HG03575 (cell line): ENCODE measurements around the gene SPDYE17.
"Not testable (repeated sequence)": the region's sequence is repeated elsewhere in the genome, so short reads cannot be mapped to it uniquely, and the experiment has no call there.

Experiments used
- ATAC-seq: cut with Tn5 transposase; IDR thresholded peaks from one replicate; pipeline ENCODE4 v1.9.1; 2021; ENCODE audit not compliant: unreplicated experiment, insufficient number of reproducible peaks, low FRiP score; ENCODE audit errors: extremely low read depth

The SPDYE17 gene

GRCh38 chr7:77032261-77032660, at the start of gene SPDYE17:
TSS of gene SPDYE17 (minus strand) at chr7:77032361. CDS start at chr7:77030570, 1,791 bp downstream.
- ATAC-seq: not testable (repeated sequence)

DNA sequence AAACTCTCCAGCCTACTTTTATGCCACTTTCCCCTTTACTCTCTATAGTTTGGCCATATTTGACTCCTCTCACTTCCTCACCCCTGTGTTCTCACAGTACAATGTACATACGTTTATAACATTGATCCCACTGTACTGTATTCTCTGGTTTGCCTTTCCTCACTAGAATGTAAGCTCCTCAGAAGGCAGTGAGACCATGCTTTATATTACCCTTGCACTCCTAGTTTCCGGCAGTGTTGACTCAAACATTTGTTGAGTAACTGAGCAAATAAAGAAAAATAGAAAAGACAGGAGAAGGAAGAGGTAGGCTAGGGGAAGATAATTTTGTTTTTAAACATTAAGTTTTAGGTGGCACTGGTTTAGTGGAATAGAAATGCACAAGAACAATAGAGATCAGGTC, 48.1 kb upstream of the SPDYE17 start:
- not testable (repeated sequence) for ATAC-seq

DNA sequence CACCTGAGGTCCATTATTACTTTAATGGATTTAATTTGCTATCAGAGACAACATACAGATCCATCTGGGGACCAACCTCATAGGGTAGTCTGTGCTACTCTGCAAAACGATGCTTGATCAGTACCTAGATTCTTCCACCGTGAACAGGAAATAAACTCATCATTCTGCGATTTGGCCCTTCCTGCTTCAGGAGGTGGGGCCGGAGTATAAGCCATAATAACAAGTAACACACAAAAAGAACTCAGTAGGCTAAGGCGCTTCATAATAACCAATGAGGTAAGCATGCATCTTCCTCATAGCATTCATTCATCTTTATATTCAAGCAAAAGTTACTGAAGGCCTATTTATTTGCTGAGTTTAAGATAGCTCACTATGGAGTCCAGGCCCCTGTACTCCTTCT, 47.5 kb upstream of the SPDYE17 start:
- not testable (repeated sequence) for ATAC-seq

DNA sequence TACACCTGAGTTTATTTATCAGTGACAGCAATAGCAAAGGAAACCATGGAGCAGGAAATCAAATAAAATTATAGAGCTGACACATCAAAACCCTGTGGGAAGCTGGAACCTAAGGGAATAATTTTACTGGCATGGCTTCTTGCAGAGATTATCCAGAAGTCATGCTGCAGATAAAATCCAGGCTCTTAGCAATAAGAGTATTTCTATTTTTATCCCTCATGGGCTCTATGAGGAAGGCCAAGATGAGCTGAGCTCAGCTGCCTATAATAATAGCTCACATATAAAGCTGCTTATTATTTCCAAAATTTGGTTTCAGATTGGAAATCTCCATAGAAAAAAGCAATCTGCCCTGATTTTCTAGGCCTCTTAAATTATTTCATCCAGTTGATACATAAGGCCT, 47.0 kb upstream of the SPDYE17 start:
- ATAC-seq: not testable (repeated sequence)

GRCh38 chr7:77077060-77077459, 44.9 kb upstream of the SPDYE17 start:
- ATAC-seq: not testable (repeated sequence)

DNA sequence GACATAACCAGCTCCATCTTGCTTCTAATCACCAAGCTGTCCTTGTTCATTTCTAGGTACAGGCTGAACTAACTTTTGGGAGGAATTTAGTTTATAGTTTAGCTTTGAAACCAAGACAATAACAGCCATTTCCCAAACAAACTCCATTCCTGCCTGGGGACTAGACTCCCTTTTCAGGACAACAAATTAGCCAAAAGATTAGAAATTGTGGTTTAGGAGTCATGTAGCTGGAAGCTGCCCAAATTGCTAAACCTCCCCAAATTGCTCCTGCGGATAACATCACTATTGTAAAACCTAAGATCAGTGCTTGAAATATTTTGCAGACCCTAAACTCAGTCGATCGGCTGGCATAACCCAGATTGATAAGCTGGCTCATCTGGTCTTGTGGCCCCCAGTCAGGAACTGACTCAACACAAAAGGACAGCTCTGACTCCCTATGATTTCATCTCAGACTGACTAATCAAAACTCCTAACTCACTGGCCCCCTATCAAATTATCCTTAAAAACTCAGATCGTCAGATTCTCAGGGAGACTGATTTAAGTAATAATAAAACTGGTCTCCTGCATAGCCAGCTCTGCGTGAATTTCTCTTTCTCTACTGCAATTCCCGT, 42.7 kb upstream of the SPDYE17 start:
- not testable (repeated sequence) for ATAC-seq

GRCh38 chr7:77071108-77071507, 38.9 kb upstream of the SPDYE17 start:
- not testable (repeated sequence) for ATAC-seq

GRCh38 chr7:77065869-77066268, 33.7 kb upstream of the SPDYE17 start:
- ATAC-seq: not testable (repeated sequence)

DNA sequence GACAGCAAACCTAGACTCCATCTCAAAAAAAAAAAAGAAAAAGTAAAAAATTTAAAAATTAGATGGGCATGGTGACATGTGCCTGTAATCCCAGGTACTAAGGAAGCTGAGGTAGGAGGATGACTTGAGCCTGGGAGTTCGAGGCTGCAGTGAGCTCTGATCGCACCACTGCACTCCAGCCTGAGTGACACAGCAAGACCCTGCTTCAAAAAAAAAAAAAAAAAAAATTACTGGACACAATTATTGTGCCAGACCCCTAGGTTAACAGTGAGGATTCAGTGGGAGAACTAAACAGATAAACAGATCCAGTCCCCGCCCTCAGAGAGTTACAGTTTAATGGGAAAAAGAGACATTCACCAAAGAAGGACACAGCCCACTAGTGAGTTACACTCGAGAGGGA, 31.6 kb upstream of the SPDYE17 start:
- not testable (repeated sequence) for ATAC-seq

GRCh38 chr7:77062557-77062956, 30.4 kb upstream of the SPDYE17 start, which contains the start of gene SPDYE18:
TSS of gene SPDYE18 (minus strand) at chr7:77062558. CDS start at chr7:77060512, 2,046 bp downstream.
- ATAC-seq: not testable (repeated sequence)

DNA sequence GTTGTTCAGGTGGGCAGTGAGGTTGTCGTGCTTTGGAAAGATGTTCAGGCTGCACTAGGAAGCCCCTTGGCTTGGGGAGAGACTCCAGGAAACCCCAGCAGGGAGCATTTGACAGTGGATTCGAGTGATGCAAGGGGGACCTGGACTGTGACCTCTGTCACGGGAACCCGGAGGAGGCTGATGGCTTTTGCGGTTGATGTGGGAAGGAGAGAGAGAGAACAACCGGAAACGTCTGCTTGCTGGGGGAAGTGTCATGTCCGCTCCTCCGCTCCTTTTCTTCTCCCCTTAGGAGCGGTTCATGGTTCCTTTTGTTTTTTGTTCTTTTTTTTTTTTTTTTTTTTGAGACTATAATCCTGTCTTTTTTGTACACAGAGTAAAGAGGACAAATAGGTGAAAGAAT, 5.8 kb downstream of the SPDYE17 start:
- not testable (repeated sequence) for ATAC-seq

DNA sequence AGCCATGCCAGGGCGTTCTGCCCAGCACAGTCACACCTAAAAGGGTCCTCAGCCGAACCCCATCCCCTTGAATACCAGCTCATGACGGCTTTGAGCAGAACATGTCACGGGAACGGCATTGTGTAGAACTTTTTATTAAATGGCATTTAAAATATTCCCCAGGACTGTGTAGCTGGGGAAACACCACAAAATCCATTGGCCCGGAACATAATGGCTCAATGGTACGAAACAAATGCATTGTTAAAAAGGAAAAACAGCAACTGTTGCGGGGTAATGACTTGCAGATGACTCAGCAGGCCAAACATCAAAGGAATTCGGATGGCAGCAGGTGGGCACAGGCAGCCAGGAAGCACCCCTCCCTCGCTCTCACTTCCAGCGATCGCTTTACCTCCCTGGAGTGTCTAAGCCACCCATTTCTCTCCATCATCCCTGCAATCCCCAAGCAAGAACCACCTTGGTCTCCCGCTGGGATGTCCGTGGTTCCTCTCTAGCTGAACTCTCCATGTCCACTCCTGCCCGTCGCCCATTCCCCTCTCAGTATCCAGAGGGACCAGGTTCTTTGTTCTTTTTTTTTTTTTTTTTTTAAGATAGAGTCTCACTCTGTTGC, 22.0 kb downstream of the SPDYE17 start:
- not testable (repeated sequence) for ATAC-seq

- ATAC-seq: not testable (repeated sequence)
These were observed 24.2 kb downstream of the SPDYE17 start for GRCh38 chr7:77008000-77008399.

- not testable (repeated sequence) for ATAC-seq
These were observed 25.7 kb downstream of the SPDYE17 start for GRCh38 chr7:77006127-77007110.

DNA sequence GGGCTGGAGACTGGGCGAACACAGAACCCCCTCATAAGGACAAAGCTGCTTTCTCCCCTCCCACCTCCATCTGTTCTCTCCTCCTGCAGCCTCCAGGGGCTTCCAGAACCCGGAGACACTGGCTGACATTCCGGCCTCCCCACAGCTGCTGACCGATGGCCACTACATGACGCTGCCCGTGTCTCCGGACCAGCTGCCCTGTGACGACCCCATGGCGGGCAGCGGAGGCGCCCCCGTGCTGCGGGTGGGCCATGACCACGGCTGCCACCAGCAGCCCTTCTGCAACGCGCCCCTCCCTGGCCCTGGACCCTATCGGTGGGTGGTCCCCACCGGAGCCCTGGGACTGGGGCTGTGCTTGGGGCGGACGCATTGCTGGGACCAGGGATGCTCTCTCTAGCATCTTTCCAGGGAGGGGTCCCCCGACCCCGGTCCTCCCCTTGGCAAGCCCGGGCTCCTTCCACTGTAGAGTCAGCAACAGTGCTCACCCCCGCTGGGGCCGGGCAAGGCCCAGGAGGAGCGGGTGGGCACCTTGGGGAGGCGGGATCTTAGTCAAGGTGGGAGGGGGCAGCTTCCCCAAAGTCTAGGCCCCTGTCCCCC, 26.6 kb downstream of the SPDYE17 start:
- ATAC-seq: not testable (repeated sequence)

DNA sequence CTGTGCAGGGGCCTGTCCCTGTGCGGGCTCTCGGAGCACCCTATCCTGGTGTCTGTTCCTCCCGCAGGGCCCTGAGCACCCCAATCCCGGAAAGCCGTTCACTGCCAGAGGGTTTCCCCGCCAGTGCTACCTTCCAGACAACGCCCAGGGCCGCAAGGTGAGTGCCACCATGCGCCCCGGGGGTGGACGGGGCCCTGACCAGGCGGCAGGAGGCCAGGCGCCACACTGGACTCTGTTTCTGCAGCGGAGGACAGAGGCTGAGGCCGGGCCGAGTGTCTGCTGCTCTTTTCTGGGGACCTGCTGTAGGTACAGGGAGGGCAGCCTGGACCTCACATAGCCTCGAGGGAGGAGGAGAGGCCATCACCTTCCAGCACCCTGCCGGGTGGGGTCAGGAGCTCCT, 28.0 kb downstream of the SPDYE17 start:
- not testable (repeated sequence) for ATAC-seq

DNA sequence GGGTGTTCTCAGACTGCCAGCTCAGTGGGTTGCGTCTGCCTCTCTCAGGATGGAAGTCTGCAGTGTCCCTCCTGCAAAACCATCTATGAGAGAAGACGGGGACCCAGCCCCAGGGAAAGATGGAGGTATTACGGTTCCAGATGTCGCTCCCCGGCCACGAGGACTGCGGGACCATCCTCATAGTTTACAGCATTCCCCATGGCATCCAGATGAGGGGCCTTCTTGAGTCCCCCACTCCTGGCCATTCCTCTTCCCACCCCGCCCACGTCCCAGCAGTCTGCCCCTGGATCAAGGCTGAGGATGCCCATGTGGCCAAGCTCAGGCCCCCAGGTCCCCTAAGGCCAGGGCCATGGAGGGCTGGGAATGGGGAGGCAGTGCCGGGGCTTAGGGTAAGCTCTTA, 28.9 kb downstream of the SPDYE17 start:
- not testable (repeated sequence) for ATAC-seq

- not testable (repeated sequence) for ATAC-seq
These were observed 29.4 kb downstream of the SPDYE17 start for GRCh38 chr7:77002678-77003233.

DNA sequence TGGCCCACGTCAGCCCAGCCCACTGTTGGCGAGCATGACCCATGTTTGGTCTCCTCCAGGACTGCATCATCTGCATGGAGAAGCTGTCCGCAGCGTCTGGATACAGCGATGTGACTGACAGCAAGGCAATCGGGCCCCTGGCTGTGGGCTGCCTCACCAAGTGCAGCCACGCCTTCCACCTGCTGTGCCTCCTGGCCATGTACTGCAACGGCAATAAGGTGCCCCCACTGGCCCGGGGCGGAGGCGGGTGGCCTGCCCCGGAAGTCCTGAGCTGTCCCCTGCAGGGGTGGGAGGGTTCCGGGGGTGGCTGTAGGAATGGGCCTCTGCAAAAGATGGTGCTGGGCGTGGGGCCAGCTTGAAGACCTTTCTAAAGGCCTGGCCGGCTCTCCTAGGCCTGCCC, 30.1 kb downstream of the SPDYE17 start:
- ATAC-seq: not testable (repeated sequence)
